ENCODE measurements around the gene IWS1.
"Not testable (repeated sequence)": the region's sequence is repeated elsewhere in the genome, so short reads cannot be mapped to it uniquely, and the experiment has no call there.

Gene IWS1

GRCh38 chr2:127561371-127561770 lies 35.1 kb upstream of the IWS1 start:
- no peak overlapping the region for H3K4me3 ChIP-seq (ENCODE audit: low read depth, low read length)

GRCh38 chr2:127560931-127561280 lies 34.6 kb upstream of the IWS1 start:
- H3K4me3 ChIP-seq (ENCODE audit: low read depth, low read length) = no peak overlapping the region

GRCh38 chr2:127560201-127560930 lies 34.1 kb upstream of the IWS1 start:
- H3K4me3 ChIP-seq (ENCODE audit: low read depth, low read length) = no peak overlapping the region

GRCh38 chr2:127559454-127559853 lies 33.2 kb upstream of the IWS1 start:
- H3K4me3 ChIP-seq (ENCODE audit: low read depth, low read length) = no peak overlapping the region

GRCh38 chr2:127558911-127559310 lies 32.6 kb upstream of the IWS1 start:
- H3K4me3 ChIP-seq (ENCODE audit: low read depth, low read length) = no peak overlapping the region

GRCh38 chr2:127552846-127553245 lies 26.6 kb upstream of the IWS1 start:
- no peak overlapping the region for H3K4me3 ChIP-seq (ENCODE audit: low read depth, low read length)

GRCh38 chr2:127552336-127552735 lies 26.0 kb upstream of the IWS1 start:
- H3K4me3 ChIP-seq (ENCODE audit: low read depth, low read length) = no peak overlapping the region

GRCh38 chr2:127551221-127551930 lies 25.1 kb upstream of the IWS1 start:
- no peak overlapping the region for H3K4me3 ChIP-seq (ENCODE audit: low read depth, low read length)

GRCh38 chr2:127546797-127547196 lies 20.5 kb upstream of the IWS1 start:
- H3K4me3 ChIP-seq (ENCODE audit: low read depth, low read length) = no peak overlapping the region

GRCh38 chr2:127545796-127546195 lies 19.5 kb upstream of the IWS1 start:
- H3K4me3 ChIP-seq (ENCODE audit: low read depth, low read length) = no peak overlapping the region

GRCh38 chr2:127545189-127545588 lies 18.9 kb upstream of the IWS1 start:
- no peak overlapping the region for H3K4me3 ChIP-seq (ENCODE audit: low read depth, low read length)

- not testable (repeated sequence) for H3K4me3 ChIP-seq (ENCODE audit: low read depth, low read length)
These were observed 16.8 kb upstream of the IWS1 start for GRCh38 chr2:127543013-127543501.

- no peak overlapping the region for H3K4me3 ChIP-seq (ENCODE audit: low read depth, low read length)
These were observed 15.9 kb upstream of the IWS1 start for GRCh38 chr2:127542231-127542630.

- no peak overlapping the region for H3K4me3 ChIP-seq (ENCODE audit: low read depth, low read length)
These were observed 15.5 kb upstream of the IWS1 start for GRCh38 chr2:127541809-127542208.

- H3K4me3 ChIP-seq (ENCODE audit: low read depth, low read length) = no peak overlapping the region
These were observed 11.4 kb upstream of the IWS1 start for GRCh38 chr2:127537644-127538043.

- H3K4me3 ChIP-seq (ENCODE audit: low read depth, low read length) = no peak overlapping the region
These were observed 10.6 kb upstream of the IWS1 start for GRCh38 chr2:127536707-127537541.

GRCh38 chr2:127535918-127536317 lies 9.6 kb upstream of the IWS1 start:
- no peak overlapping the region for H3K4me3 ChIP-seq (ENCODE audit: low read depth, low read length)

- H3K4me3 ChIP-seq (ENCODE audit: low read depth, low read length) = no peak within 1 kb of the TSS
These were observed 9.2 kb upstream of the IWS1 start, which contains the start of gene MYO7B for GRCh38 chr2:127535422-127535901. MYO7B (plus strand) TSS chr2:127535683; CDS start chr2:127559723, 24,040 bp downstream.

- no peak overlapping the region for H3K4me3 ChIP-seq (ENCODE audit: low read depth, low read length)
These were observed 6.0 kb upstream of the IWS1 start for GRCh38 chr2:127532296-127532695.

- no peak overlapping the region for H3K4me3 ChIP-seq (ENCODE audit: low read depth, low read length)
These were observed 4.9 kb upstream of the IWS1 start for GRCh38 chr2:127531221-127531648.
